HEK293T (cell line): Measurements from ENCODE around the gene PROSER1.

ENCODE experiments used
- CTCF ChIA-PET: fragments of 350-600 bp; formaldehyde crosslinking; extraction: SDS; loops from one replicate; lab custom pipeline; 2021; ENCODE audit warnings: antibody characterized with exemption, inconsistent platforms; lab: Yijun Ruan, JAX
- POLR2A ChIA-PET: fragments of 350-600 bp; formaldehyde crosslinking; extraction: SDS; loops from one replicate; lab custom pipeline; 2020; ENCODE audit warnings: antibody characterized with exemption, inconsistent platforms; lab: Yijun Ruan, JAX
- DNase-seq: peaks from one replicate; pipeline ENCODE4 v3.0.0; 2012; ENCODE audit warnings: mixed read lengths; ENCODE audit errors: extremely low spot score
- ARNT ChIP-seq: fragments of 450-650 bp; IDR thresholded peaks from 2 replicates; pipeline ENCODE4 v1.6.1; 2017; ENCODE audit warnings: mild to moderate bottlenecking
- BHLHE40 ChIP-seq: fragments of 450-650 bp; IDR thresholded peaks from 2 replicates; pipeline ENCODE4 v1.6.1; 2016; ENCODE audit warnings: mild to moderate bottlenecking, moderate library complexity, borderline replicate concordance
- CTBP1 ChIP-seq: fragments of 450-650 bp; IDR thresholded peaks from 2 replicates; pipeline ENCODE4 v1.6.1; 2016; ENCODE audit warnings: borderline replicate concordance
- ELF4 ChIP-seq: fragments of 450-650 bp; IDR thresholded peaks from 2 replicates; pipeline ENCODE4 v1.6.1; 2017; ENCODE audit warnings: antibody characterized with exemption
- FOXA1 ChIP-seq: fragments of 450-650 bp; IDR thresholded peaks from 2 replicates; pipeline ENCODE4 v1.6.1; 2016; ENCODE audit warnings: mild to moderate bottlenecking
- FOXK2 ChIP-seq: fragments of 450-650 bp; IDR thresholded peaks from 2 replicates; pipeline ENCODE4 v1.6.1; 2016; ENCODE audit warnings: mild to moderate bottlenecking
- FOXM1 ChIP-seq: fragments of 450-650 bp; IDR thresholded peaks from 2 replicates; pipeline ENCODE4 v1.6.1; 2017; ENCODE audit warnings: mild to moderate bottlenecking, borderline replicate concordance
- HDGF ChIP-seq: fragments of 450-650 bp; IDR thresholded peaks from 2 replicates; pipeline ENCODE4 v1.6.1; 2017; ENCODE audit warnings: antibody characterized with exemption, borderline replicate concordance
- L3MBTL2 ChIP-seq: fragments of 450-650 bp; conservative IDR thresholded peaks from 2 replicates; pipeline ENCODE4 v1.6.1; 2016; ENCODE audit warnings: mild to moderate bottlenecking
- LEF1 ChIP-seq: fragments of 450-650 bp; IDR thresholded peaks from 2 replicates; pipeline ENCODE4 v1.6.1; 2017; ENCODE audit warnings: mild to moderate bottlenecking, borderline replicate concordance
- NFRKB ChIP-seq: fragments of 450-650 bp; IDR thresholded peaks from 2 replicates; pipeline ENCODE4 v1.6.1; 2016; ENCODE audit warnings: mild to moderate bottlenecking, moderate library complexity
- SP1 ChIP-seq: fragments of 450-650 bp; IDR thresholded peaks from 2 replicates; pipeline ENCODE4 v1.6.1; 2017
- SUZ12 ChIP-seq: fragments of 450-650 bp; IDR thresholded peaks from 2 replicates; pipeline ENCODE4 v1.6.1; 2016; ENCODE audit warnings: mild to moderate bottlenecking
- TARDBP ChIP-seq: fragments of 450-650 bp; IDR thresholded peaks from 2 replicates; pipeline ENCODE4 v1.6.1; 2016
- ZNF384 ChIP-seq: fragments of 450-650 bp; IDR thresholded peaks from 2 replicates; pipeline ENCODE4 v1.6.1; 2016
- TF ChIP-seq, protein P1 (sequence below): fragments of 450-650 bp; IDR thresholded peaks from 2 replicates; pipeline ENCODE4 v1.6.1; 2016

The PROSER1 gene

DNA sequence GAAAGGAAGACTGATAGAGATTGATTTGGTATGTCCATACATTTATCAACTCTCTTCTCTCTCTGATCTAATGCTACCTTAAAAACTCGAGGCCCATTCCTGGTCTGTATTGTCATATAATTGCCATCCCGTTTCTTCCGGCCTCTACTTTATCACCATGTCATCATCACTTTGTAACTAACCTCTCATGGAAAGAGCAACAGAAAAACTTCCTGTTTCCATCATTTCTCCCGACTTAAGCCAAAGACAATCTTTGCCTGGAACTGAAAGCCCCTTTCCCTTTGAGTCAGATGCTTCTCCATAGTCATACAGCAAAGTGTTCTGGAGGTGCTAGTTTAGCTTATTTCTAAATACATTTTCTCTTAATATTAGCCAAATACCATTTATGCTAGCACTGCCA, 44.5 kb downstream of the PROSER1 start:
- CTCF ChIA-PET, result no interaction called here
- DNase-seq, result no peak
- POLR2A ChIA-PET, result no interaction called here
- TF ChIP-seq L3MBTL2 (no peak), BHLHE40 (no peak), TARDBP (no peak), ZNF384 (no peak), ARNT (no peak), SUZ12 (no peak), FOXM1 (no peak), ELF4 (no peak), FOXK2 (no peak), FOXA1 (no peak), NFRKB (no peak), SP1 (no peak), HDGF (no peak), LEF1 (no peak), CTBP1 (no peak)
- TF ChIP-seq, protein P1, sequence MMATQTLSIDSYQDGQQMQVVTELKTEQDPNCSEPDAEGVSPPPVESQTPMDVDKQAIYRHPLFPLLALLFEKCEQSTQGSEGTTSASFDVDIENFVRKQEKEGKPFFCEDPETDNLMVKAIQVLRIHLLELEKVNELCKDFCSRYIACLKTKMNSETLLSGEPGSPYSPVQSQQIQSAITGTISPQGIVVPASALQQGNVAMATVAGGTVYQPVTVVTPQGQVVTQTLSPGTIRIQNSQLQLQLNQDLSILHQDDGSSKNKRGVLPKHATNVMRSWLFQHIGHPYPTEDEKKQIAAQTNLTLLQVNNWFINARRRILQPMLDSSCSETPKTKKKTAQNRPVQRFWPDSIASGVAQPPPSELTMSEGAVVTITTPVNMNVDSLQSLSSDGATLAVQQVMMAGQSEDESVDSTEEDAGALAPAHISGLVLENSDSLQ, result no peak

DNA sequence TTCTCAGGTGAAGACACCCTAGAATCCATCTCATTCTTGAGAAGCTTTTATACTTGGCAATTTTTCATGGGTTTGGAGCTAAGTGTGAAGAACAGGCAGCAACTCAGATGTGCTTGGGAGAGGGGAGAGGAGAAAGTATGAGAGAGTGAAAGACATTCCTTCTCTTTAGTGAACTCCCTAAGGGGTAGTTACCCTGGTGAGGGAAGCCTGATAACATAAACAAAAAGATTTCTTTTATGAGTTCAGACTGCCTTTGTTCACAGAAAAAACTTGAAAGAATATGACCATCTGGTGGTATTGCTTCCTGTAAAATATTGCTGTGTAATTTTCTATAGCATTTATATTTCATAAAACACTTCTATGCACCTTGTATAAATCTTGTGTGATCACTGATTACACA, 47.2 kb downstream of the PROSER1 start, which contains the start of gene STOML3:
Gene STOML3 (minus strand): TSS at position 139 of the 400 bp plus-strand sequence. CDS start 110 bp downstream, at position 29.
- TF ChIP-seq BHLHE40 (no peak), NFRKB (no peak), ELF4 (no peak)
- POLR2A ChIA-PET, result no interaction called here
- CTCF ChIA-PET, result no interaction called here
- DNase-seq, result peak; percentile 12

DNA sequence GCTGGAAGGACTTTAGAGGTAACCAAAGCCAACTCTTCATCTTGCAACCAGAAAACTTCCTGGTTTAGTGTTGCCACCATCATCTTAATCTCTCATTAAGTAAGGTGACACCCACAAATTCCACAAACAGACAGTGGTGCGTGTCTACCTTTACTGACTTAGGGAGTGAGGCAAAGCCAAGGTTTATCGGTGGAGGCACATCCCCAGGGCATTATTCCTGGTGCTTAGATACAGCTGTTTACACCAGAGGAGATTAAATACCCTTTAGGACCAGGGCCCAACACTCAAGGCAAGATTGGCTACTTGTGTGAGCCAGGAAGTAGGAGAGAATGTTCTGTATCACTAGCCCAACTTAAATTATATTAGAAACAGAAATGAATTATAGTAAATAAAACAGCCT, 56.8 kb downstream of the PROSER1 start:
- no peak for TF ChIP-seq FOXA1
- no peak for TF ChIP-seq HDGF
- TF ChIP-seq NFRKB, result no peak
- TF ChIP-seq, protein P1, result no peak
- TF ChIP-seq CTBP1, result no peak
- TF ChIP-seq TARDBP, result no peak
- TF ChIP-seq ZNF384, result no peak
- TF ChIP-seq SP1, result no peak
- TF ChIP-seq L3MBTL2, result no peak
- TF ChIP-seq BHLHE40, result no peak
- TF ChIP-seq LEF1, result no peak
- TF ChIP-seq FOXM1, result no peak
- TF ChIP-seq ELF4, result no peak
- no peak for TF ChIP-seq SUZ12
- DNase-seq, result no peak
- CTCF ChIA-PET, result no interaction called here
- POLR2A ChIA-PET, result no interaction called here

DNA sequence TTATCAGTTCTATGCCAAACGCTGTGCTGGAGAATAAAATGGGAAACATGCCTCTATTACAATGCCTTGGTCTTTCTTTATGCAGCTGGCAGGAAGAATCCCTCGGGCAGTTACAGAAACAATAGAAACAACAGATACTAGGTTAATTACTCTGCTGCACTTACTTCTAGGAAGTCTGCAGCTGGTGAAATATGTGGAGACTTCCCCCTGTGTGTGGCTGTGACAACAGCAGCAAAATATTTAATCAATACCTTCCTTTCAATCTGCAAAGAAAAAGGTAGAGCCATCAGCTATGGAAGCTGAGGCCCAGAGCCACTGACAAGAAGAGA, 57.2 kb downstream of the PROSER1 start:
- no peak for DNase-seq
- CTCF ChIA-PET, result no interaction called here
- TF ChIP-seq LEF1, result no peak
- TF ChIP-seq, protein P1, result no peak
- TF ChIP-seq FOXA1, result no peak
- no peak for TF ChIP-seq NFRKB
- no peak for TF ChIP-seq CTBP1
- no peak for TF ChIP-seq ARNT
- POLR2A ChIA-PET, result no interaction called here

DNA sequence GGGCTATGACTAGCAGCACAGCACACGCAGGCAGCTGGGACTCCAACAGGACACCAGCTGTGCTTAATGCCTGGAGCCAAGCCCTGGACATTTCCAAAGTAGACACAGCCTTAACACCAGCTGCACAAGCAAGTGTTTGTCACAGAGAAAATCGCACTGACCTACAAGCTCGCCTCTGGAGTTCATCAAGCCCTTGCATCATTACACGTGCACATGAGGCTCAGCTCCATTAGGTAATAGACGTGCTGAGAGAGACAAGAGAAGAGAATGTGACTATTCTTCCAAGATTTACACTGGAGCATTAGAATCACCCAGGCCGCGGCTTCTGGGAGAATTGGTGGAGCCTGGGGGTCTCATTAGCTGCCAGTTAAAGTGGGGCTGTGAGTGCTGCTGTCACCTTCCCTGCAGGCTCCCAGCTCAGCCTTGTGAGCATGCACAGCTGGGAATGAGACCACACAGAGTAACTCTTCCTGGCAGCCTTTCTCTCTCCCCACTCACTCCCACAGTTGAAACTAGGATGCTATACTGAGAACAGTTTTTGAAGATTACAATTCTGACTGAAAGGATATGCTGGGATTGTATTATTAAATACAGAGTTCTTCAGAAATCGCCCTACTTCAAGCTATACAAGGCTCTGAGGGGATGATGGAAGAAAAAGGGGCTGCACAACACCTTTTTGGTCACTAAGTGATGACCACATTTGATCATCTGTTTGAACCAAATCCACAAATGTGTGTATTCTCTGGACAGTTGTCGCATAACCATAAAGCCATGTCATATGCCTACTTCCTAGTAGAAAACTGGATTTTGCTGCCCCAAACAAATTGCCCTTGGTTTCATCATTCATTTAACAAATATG, 57.8 kb downstream of the PROSER1 start:
- TF ChIP-seq ZNF384 (no peak), HDGF (no peak), ELF4 (no peak), SUZ12 (no peak), L3MBTL2 (no peak), TARDBP (no peak), ARNT (no peak)
- TF ChIP-seq, protein P1, result no peak
- no peak for DNase-seq
- ChIA-PET POLR2A (no interaction called here), CTCF (no interaction called here)

DNA sequence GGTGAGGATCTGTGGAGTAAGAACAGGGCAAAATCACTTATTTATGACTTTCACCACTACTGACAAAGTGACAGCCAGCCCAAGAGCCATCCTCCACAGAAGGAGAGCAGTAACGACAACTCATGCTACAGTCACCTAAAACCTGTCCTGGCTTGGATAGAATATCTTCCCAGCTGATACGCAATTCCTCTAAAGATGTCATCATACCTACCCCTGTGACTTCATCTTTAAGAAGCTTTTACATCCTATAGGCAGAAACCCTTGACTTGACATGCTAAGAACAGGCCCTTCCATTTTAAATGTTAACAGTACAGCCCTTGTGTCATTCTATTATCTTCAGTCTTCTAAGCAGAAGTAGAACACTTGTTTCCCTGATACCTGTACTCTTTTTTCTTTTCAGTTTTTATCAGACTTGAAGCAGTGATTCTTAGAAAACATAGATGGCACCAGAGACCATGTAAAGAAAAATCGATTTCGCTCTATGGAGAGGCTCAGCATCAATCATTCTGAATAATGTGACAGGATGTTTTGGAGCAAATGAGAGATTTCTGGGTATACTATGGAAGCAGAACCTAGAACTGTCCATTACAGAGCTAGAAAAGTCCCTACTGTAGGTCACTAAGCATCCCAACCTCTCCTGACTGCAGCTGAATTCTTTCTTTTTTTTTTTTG, 67.4 kb downstream of the PROSER1 start:
- no peak for DNase-seq
- ChIA-PET CTCF (no interaction called here), POLR2A (no interaction called here)
- TF ChIP-seq ZNF384 (no peak), L3MBTL2 (no peak), ARNT (no peak), SUZ12 (no peak)
- TF ChIP-seq, protein P1, result peak; percentile 54
